Stimulated activated memory B cell treated with anti-CD40 and anti-IgM and Interleukin-4, amounts not matched to agents 10 μg/mL and 1 μg/mL and 100 μg/mL, for 72 hours (primary cell): Measurements from ENCODE around the gene POLN.

Source experiments
- ATAC-seq: fragments of 150-1000 bp; cut with Tn5 transposase; 2 replicates; pipeline ENCODE4 v1.10.0; 2021
- H3K27ac Mint-ChIP-seq: one replicate; pipeline ENCODE4 v1.8.0; 2022; ENCODE audit warnings: mild to moderate bottlenecking, mixed read lengths
- H3K27me3 Mint-ChIP-seq: one replicate; pipeline ENCODE4 v1.8.0; 2022; ENCODE audit warnings: mixed read lengths
- H3K36me3 Mint-ChIP-seq: one replicate; pipeline ENCODE4 v1.8.0; 2022; ENCODE audit warnings: mixed read lengths
- H3K4me1 Mint-ChIP-seq: one replicate; pipeline ENCODE4 v1.8.0; 2022; ENCODE audit warnings: mixed read lengths
- H3K4me3 Mint-ChIP-seq: one replicate; pipeline ENCODE4 v1.8.0; 2022; ENCODE audit warnings: mild to moderate bottlenecking, moderate library complexity, mixed read lengths
- H3K9me3 Mint-ChIP-seq: one replicate; pipeline ENCODE4 v1.8.0; 2022; ENCODE audit warnings: mixed read lengths

Gene POLN

DNA sequence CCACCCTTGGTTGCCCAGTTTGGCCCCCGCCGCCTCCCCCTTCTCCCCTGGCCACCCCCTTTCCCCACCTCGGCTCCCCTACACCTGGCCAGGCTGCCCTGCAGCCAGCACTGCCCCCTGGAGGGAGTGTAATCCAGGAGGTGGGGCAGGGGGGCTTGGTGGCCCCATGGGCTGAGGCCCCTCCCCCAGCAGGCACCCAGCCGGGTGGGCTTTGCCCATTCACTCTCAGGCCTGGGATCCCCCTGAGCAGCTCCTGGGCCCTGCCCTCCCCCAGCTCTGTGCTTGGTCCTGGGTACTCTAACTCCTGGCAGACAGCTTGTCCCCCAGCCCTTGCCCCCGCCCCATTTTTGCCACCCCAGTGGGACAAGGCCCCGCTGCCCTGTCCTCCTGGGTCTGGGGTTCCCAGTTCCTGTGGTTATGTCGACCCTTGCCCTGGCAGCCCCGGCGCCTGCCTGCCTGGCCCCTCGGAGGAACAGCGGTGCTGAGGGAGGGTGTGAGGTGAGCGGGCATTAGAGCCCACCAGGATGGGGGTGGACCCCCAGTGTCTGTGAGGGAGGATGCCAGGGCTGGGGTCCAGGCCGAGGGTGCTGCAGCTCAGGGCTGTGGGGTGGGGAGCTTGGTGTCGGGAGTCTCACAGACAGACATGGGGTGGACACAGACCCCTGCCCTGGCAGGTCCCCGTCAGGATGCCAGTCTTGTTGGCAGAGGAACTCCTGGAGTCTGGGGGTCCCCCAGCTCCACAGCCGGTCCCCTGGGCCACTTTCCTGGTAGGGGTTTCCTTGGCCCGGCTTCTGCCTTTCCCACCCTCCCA lies 172.6 kb downstream of the POLN start:
- Mint-ChIP-seq H3K36me3 (no peaks in the 10 kb centered on the region), H3K27me3 (peaks cover 29% of the 10 kb centered on the region), H3K9me3 (peaks cover 3% of the 10 kb centered on the region), H3K4me1 (no peaks in the 10 kb centered on the region), H3K4me3 (no peak overlapping the region), H3K27ac (no peak overlapping the region)
- no peak for ATAC-seq

DNA sequence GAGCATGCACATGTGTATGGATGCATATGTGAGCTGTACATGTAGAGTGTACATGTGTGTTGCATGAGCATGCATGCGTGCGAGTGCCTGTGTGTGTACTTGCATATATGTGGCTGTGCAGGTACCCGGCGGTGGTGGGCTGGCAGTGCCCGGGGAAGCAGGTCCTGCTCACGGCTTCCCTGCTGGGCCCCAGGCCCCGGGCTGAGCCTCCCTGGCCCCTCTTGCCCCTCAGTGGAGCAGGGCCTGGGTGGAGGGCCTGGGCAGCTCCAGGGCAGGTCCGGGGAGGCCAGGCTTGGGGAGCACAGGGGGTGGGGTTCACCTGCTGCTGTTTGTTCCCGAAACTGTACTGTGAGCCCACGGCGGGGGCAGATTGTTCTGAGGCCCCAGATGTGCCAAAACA lies 173.4 kb downstream of the POLN start:
- no peak for ATAC-seq
- Mint-ChIP-seq H3K27me3 (peaks cover 29% of the 10 kb centered on the region), H3K4me3 (no peak overlapping the region), H3K9me3 (peaks cover 3% of the 10 kb centered on the region), H3K36me3 (no peaks in the 10 kb centered on the region), H3K27ac (no peak overlapping the region), H3K4me1 (no peaks in the 10 kb centered on the region)

DNA sequence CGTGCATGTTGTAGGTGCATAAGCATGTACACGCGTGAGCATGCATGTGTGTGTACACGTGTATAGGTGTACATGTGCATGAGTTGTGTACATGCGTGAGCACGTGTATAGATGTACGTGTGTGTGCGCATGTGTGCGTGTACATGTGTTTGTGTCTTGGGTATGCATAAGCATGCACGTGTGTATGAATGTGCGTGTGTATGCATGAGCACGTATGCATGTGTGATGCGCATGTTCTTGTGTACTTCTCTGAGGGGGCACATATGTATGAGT lies 173.8 kb downstream of the POLN start:
- Mint-ChIP-seq H3K4me1 (no peaks in the 10 kb centered on the region), H3K9me3 (peaks cover 3% of the 10 kb centered on the region), H3K27me3 (peaks cover 29% of the 10 kb centered on the region), H3K27ac (no peak overlapping the region), H3K4me3 (no peak overlapping the region), H3K36me3 (no peaks in the 10 kb centered on the region)
- ATAC-seq: no peak

DNA sequence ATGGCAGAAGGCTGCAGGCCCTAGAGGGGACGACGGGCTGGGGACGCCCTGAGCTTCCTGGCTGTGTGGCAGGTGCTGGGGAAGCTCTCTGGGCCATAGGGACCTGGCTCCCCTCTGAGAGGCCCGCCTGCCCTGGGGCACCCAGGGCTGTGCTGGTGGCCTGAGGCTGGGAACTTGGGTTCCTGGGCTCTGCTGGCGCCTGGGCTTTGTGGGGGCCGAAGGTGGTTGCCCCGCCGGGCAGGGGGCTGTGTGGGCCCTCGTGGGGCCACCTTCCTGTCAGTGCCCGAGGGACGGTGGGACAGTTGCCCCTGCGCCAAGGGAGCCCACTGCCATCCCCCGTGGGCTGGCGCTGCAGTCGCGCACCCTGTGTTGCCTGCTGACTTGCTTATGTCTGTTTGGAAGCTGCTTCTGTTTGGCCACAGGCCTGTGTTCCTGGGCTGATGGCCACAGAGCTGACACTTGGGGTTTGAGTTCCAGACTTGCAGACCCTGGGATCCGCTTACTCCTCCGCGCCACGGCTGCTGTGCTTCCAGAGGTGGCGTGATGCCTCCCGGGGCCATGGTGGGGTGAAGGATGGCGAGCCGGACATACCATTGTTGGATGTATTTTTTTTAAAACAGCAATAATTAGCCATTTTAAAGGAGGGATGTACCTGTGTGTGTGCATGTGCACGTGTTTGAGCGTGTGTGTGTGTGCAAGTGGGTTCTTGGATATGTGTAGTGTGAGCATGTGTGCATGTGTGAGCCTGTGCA lies 174.3 kb downstream of the POLN start:
- Mint-ChIP-seq H3K27ac (no peak overlapping the region), H3K4me1 (no peaks in the 10 kb centered on the region), H3K9me3 (peaks cover 3% of the 10 kb centered on the region), H3K27me3 (peaks cover 28% of the 10 kb centered on the region), H3K36me3 (no peaks in the 10 kb centered on the region), H3K4me3 (no peak overlapping the region)
- ATAC-seq: no peak

DNA sequence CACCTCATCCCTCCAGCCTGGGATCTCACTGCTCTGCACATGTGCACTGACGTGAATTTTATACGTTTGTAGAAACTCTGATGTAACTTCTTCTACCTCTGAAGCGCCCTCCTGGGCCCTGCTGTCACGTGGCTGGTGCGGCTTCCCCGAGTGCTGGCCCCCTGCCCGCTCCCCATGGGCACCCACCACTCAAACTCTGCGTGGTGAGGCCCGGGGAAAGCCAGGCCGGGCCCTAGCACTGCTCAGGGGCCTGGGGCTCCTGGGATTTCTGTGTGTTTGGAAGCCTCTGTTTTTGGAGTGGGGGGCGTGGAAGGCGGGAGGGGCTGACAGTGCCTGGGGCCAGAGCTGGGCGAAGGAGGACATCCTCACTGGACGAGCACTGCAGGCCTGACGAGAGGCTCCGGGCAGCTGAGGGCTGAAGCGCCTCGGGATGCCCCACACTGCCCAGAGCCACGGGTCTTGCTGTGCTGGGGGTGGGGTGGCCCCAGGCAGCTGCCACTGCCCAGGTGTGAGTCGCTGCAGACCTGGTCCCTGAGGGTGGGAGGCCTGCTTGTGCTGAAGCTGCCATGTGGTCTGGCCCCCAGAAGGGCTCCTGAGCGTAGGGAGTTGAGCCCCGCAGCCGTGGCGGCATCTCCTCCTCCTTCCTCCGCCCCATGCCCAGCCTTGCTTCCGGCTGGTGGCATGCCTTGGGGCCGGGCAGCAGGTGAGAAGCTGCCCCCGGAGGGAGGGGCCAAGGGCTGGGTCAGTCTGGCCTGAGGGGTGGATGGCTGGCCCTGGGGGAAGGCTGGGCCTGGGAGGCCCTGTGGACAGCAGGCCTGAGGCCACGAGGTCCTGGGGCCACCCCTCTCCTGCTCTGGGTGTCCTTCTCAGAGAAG lies 175.1 kb downstream of the POLN start:
- peaks cover 3% of the 10 kb centered on the region for H3K9me3 Mint-ChIP-seq
- no peak overlapping the region for H3K4me3 Mint-ChIP-seq
- H3K4me1 Mint-ChIP-seq: no peaks in the 10 kb centered on the region
- peaks cover 26% of the 10 kb centered on the region for H3K27me3 Mint-ChIP-seq
- H3K36me3 Mint-ChIP-seq: no peaks in the 10 kb centered on the region
- ATAC-seq: no peak
- no peak overlapping the region for H3K27ac Mint-ChIP-seq

DNA sequence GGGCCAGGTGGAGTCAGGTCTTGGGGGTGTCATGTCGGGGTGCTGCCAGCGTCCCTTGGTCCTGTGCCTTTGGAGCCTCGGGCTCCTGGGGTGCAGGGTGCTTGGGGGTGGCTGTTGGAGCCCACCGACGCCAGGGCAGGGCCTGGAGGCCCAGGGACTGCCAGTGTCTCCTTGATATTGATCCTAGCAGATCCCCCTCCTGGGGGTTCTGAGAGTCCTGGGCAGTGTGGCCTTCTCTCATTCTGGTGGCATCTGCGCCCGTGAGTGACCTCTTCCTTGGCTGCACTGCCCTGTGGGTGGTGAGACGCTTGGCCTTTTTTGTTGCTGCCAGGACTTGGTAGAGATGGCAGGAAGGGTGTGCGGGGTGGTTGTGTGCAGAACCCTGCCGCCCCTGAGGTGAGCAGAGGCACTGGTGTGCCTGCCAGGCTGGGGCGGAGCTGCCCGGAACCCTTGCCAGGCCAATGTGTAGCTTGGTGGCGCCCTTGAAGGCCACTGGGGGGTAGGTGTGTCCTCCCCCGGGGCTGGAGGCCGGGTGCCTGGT lies 175.8 kb downstream of the POLN start:
- peaks cover 25% of the 10 kb centered on the region for H3K27me3 Mint-ChIP-seq
- no peak overlapping the region for H3K4me3 Mint-ChIP-seq
- no peaks in the 10 kb centered on the region for H3K4me1 Mint-ChIP-seq
- H3K36me3 Mint-ChIP-seq: no peaks in the 10 kb centered on the region
- H3K27ac Mint-ChIP-seq: no peak overlapping the region
- no peak for ATAC-seq
- H3K9me3 Mint-ChIP-seq: peaks cover 3% of the 10 kb centered on the region

DNA sequence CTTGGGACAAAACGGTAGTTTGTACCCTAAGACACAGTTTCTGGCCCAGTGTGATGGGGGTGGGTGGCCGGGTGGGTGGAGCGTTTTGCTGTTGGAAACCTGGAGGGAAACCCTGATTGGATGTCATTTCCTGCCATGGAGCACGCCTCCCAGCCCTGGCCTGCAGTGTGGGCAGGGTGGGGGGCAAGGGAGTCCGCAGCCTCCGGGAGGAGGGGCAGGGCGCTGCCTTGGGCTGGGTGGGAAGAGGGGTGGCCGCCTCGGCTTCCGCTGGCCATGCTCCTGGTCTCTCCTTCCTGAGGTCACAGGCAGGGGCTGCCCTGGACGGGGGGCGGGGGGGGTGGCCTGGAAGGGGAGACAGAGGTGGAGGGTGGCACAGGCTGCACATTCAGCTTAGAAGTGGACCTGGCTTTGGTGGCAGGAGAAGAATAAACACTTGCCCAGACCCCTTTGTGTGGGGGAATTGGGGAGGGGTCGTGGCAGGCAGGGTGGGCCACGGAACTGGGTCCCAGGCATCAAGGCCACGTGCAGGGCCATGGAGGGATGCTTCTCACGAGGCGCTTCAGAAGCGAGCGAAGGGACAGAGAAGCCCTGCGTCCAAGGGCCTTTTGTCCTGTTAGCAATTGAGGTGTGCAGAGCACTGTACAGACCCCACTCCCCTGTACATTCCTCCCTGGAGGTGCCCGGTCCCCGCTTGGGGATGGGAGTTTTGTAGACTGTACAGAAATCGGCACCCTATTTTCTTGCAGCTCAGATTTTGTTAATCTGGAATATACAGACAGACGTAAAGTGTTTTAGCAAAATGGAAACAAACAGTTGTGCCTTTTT lies 176.6 kb downstream of the POLN start:
- Mint-ChIP-seq H3K4me3 (no peak overlapping the region), H3K27me3 (peaks cover 20% of the 10 kb centered on the region), H3K27ac (no peak overlapping the region), H3K36me3 (no peaks in the 10 kb centered on the region), H3K9me3 (peaks cover 3% of the 10 kb centered on the region), H3K4me1 (no peaks in the 10 kb centered on the region)
- no peak for ATAC-seq

DNA sequence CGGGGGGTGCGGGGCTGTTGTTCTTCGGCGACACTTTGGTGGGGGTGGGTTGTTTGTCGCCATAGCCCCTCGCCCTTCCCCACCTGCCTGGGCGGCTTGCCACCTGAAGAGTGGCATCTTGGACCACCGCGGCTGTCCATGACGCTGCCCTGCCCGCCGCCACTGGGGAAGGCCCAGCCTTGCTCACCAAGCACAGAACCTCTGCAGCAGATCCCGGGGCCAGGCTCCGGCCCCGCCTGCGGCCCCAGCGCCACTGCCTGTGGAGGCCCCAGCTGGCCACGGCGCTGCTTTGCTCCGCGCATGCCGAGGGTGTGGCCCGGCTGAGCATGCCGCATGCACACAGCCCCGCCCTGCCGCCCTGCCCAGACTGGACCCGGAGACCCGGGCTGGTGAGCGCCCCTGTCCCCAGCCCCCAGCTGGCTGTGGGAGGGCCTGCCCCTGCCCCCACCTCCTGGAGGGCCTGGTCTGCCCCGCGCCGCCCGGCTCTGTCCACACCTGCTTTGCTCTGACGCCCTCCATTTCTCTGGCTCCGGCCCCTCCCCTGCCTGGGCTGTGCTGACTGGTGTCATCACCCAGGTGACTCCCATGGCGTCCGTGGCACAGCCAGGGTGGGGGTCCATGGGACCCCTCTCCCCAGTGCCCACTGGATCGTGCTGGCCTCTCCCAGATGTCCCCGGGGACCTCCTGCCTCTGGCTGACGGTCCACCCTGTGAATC lies 177.5 kb downstream of the POLN start:
- Mint-ChIP-seq H3K36me3 (no peaks in the 10 kb centered on the region), H3K4me3 (no peak overlapping the region), H3K27me3 (peaks cover 20% of the 10 kb centered on the region), H3K9me3 (peaks cover 3% of the 10 kb centered on the region), H3K27ac (no peak overlapping the region), H3K4me1 (no peaks in the 10 kb centered on the region)
- ATAC-seq: peak; percentile 17

DNA sequence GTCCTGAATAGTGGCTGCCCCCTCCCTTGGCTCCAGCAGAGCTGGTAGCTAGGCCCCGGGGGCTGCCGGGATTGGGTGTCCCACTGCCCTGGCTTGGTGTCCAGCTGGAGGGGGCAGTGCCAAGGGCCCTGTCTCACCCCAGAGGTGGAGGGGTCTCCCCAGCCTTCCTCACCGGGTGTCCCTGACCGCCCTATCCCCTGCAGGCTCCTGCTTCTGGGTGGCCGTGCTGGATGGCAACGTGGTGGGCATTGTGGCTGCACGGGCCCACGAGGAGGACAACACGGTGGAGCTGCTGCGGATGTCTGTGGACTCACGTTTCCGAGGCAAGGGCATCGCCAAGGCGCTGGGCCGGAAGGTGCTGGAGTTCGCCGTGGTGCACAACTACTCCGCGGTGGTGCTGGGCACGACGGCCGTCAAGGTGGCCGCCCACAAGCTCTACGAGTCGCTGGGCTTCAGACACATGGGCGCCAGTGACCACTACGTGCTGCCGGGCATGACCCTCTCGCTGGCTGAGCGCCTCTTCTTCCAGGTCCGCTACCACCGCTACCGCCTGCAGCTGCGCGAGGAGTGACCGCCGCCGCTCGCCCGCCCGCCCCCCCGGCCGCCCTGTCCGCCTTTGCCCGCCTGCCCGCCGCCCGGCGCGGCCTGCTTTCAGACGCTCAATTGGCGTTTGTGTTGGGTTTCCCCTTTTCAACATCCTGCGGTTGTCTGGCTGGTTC lies 178.2 kb downstream of the POLN start:
- Mint-ChIP-seq H3K4me3 (no peak overlapping the region), H3K9me3 (peaks cover 3% of the 10 kb centered on the region), H3K4me1 (no peaks in the 10 kb centered on the region), H3K27me3 (peaks cover 20% of the 10 kb centered on the region), H3K27ac (no peak overlapping the region), H3K36me3 (no peaks in the 10 kb centered on the region)
- no peak for ATAC-seq

DNA sequence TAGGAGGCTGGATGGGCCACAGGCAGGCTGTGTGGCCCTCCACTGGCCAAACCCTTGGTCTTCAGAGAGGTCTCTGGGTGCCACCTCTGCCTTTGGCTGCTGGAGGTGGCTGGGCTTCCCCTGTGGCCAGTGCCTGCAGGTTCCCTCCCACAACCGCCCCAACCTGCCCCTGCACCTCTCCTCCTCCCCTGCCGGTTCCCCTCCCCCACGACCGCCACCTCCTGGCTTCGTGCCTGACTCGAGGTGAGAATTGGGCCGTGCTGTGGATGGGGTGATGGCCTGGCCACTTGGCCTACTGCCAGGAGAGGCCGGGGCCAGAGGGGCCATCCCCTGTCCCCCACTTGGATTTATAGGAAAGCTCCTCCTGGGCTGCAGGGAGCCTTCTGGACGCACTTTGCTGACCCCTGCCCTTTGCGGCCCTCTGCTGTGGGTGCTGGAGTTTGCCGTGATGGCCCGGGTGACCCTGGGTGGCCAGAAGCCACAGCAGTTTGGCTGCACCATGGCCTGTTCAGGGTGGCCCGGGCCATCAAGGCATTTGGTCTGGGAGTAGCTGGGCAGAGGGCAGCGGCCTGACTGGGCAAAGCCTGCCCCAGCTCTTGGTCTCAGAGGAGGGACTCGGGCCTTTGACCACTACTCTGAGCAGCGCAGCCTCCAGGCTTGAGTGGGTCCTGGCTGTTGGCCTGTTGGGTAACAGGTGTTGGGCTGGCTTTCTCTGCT lies 179.0 kb downstream of the POLN start:
- no peaks in the 10 kb centered on the region for H3K36me3 Mint-ChIP-seq
- no peaks in the 10 kb centered on the region for H3K9me3 Mint-ChIP-seq
- H3K4me1 Mint-ChIP-seq: no peaks in the 10 kb centered on the region
- no peak for ATAC-seq
- H3K4me3 Mint-ChIP-seq: no peak overlapping the region
- no peak overlapping the region for H3K27ac Mint-ChIP-seq
- H3K27me3 Mint-ChIP-seq: peaks cover 20% of the 10 kb centered on the region

DNA sequence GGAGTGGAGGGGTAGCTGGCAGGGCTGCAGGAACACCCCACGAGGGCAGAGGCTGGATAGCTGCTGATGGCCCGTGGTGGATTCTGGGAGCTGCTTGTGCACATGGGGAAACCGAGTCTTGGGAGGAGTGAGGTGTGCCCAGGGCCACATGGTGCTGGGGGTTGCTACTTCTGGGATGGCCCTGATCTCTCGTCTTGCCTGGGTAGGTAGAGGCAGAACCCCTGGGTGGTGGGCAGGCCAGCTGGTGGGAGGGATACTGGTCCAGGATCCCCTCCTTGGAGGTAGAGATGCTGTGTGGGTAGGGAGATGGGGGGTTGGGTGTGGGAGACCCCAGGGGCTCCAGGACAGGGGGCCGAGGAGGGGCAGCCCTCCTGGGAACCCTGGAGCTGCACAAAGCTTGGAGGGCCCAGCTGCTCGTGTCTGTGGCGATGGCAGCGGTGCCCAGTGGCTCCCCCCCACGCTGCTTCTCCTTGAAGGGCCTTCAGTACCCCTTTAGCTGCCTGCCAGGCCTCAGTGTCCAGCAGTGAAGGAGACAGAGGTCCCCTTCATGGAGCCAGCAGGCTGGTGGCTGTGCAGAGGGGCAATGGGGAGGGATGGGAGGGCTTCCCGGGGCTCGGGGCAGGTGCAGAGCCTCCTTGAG lies 179.6 kb downstream of the POLN start:
- H3K27ac Mint-ChIP-seq: no peak overlapping the region
- no peaks in the 10 kb centered on the region for H3K36me3 Mint-ChIP-seq
- no peaks in the 10 kb centered on the region for H3K4me1 Mint-ChIP-seq
- H3K4me3 Mint-ChIP-seq: no peak overlapping the region
- no peaks in the 10 kb centered on the region for H3K9me3 Mint-ChIP-seq
- ATAC-seq: no peak
- H3K27me3 Mint-ChIP-seq: peaks cover 27% of the 10 kb centered on the region

DNA sequence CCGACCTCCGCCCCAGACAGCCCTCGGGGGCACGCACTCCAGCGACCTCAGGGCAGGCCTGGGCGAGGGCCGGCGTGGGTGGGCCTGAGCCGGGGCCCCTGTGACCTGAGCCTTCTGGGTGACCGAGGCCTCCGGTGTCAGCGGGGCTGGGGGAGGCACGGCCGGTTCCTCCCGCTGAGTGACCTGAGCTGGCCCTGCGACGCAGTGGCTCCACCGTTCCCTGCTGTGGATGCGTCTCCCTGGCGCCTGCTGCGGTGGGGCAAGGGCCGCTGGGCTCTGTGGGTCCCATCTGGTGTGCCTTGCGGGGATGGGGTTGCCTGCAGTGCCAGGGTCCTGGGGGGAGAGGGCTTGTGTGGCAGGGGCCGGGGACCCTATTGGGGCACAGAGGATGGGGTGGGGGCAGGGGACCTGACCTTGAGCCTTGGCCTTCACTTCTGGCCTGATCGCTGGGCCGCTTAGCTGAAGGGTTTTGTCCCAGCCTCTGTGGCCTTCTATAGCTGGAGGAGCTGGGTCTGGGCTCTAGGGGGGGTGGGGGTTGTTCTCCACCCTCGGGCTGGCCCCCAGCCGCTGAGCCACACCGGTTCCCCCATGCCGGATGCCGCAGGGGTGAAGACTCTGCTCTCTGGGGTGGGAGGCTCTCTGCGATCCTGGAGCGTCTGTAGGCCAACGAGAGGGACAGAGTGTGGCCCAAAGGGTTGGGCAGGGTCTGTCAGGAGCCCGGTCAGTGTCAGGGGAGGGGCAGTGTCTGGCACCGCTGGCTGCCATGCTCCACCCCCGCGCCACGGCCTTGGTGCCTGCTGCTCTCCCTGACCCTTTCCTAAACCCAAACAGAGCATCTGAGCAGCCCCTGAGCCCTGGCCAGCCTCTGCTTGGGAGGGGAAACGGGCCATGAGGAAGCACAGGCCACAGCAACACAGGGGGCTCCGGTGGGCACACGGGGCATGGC lies 180.5 kb downstream of the POLN start:
- Mint-ChIP-seq H3K27ac (no peak overlapping the region), H3K4me1 (no peaks in the 10 kb centered on the region), H3K9me3 (no peaks in the 10 kb centered on the region), H3K27me3 (peaks cover 35% of the 10 kb centered on the region), H3K36me3 (no peaks in the 10 kb centered on the region), H3K4me3 (no peak overlapping the region)
- ATAC-seq: no peak
